Measurements from ENCODE around the gene STK24. TPM values are rescaled to one million over a fixed set of nuclear protein-coding genes. Genes with fewer than 3 reads are reported as not detected.

The STK24 gene
- total RNA-seq, 6 experiments from 2014 or later, result 72.2 to 89.8 (median 80.5) TPM

DNA sequence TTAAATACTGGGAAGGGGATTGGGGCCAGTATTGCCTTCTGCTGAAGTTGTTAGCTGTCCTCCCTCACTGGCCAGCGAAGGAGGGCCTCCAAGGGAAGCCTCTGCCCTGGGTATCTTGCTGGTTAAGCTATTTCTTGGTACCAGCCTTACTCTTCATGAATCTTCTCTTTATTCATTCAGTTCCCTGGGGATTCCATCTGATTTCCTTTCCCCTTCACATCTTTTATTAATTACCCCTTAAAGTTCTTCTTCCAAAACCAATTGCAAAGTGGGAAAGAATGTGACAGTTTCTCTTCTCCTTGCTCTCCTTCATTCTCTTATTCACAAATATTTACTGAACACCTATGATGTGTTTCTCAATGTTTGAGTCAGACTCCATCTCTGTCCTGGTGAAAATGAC is 36.7 kb upstream of the STK24 start:
- no peaks in the 10 kb centered on the region for H3K36me3 Mint-ChIP-seq (ENCODE audit: low read depth)
- DNase-seq, result no peak
- TF ChIP-seq, protein P1, sequence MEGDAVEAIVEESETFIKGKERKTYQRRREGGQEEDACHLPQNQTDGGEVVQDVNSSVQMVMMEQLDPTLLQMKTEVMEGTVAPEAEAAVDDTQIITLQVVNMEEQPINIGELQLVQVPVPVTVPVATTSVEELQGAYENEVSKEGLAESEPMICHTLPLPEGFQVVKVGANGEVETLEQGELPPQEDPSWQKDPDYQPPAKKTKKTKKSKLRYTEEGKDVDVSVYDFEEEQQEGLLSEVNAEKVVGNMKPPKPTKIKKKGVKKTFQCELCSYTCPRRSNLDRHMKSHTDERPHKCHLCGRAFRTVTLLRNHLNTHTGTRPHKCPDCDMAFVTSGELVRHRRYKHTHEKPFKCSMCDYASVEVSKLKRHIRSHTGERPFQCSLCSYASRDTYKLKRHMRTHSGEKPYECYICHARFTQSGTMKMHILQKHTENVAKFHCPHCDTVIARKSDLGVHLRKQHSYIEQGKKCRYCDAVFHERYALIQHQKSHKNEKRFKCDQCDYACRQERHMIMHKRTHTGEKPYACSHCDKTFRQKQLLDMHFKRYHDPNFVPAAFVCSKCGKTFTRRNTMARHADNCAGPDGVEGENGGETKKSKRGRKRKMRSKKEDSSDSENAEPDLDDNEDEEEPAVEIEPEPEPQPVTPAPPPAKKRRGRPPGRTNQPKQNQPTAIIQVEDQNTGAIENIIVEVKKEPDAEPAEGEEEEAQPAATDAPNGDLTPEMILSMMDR (IDR thresholded peaks at IDR 0.05), result no peak
- no peak overlapping the region for H3K27ac Mint-ChIP-seq
- H3K9me3 Mint-ChIP-seq, result no peaks in the 10 kb centered on the region
- H3K4me1 Mint-ChIP-seq (ENCODE audit: low read depth), result no peaks in the 10 kb centered on the region
- H3K27me3 Mint-ChIP-seq (ENCODE audit: insufficient read depth), result peaks cover 31% of the 10 kb centered on the region
- H3K4me3 Mint-ChIP-seq, result no peak overlapping the region

DNA sequence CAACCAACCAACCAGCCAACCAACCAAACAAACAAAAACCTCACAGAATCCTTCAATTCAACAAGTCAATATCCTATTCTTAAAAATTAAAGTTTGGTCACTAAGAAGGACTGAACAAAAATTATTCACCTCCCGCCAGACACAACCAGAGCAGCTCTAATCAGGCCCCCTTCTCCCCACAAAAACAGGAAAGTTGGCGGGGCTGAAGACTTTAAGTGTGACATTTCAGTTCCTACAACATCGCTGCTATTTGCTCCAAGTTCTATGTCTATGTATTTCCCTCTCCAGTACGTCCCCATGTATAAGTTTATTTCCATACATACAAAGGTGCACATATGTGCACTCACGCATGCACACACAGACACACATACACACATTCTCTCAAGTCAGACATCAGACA is 32.8 kb upstream of the STK24 start:
- TF ChIP-seq, protein P1 (IDR thresholded peaks at IDR 0.05), result no peak
- Mint-ChIP-seq H3K27ac (no peak overlapping the region), H3K4me1 (ENCODE audit: low read depth) (no peaks in the 10 kb centered on the region), H3K9me3 (no peaks in the 10 kb centered on the region), H3K4me3 (no peak overlapping the region), H3K27me3 (ENCODE audit: insufficient read depth) (peaks cover 24% of the 10 kb centered on the region), H3K36me3 (ENCODE audit: low read depth) (no peaks in the 10 kb centered on the region)
- no peak for DNase-seq

DNA sequence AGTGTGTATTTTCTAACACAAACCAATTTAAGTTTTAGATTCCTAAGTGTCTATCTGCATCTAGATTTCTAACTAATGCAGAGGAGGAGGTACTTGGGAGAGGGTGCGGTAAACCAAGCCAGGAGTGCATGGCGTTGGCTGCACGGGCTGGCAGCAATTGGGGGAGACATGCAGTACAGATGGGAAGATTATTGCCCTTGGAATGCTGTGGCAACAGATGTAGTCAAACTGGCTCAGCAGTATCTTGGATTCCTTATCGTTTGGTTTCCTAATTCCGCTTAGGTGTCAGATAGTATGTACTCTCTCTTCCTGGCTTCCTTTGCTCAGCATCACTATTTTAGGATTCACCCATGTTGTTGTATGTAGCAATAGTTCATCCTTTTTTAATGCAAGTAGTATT is 29.4 kb upstream of the STK24 start:
- Mint-ChIP-seq H3K36me3 (ENCODE audit: low read depth) (no peaks in the 10 kb centered on the region), H3K4me1 (ENCODE audit: low read depth) (no peaks in the 10 kb centered on the region), H3K9me3 (no peaks in the 10 kb centered on the region), H3K4me3 (no peak overlapping the region), H3K27me3 (ENCODE audit: insufficient read depth) (peaks cover 13% of the 10 kb centered on the region), H3K27ac (no peak overlapping the region)
- TF ChIP-seq, protein P1 (IDR thresholded peaks at IDR 0.05), result no peak
- DNase-seq, result no peak

DNA sequence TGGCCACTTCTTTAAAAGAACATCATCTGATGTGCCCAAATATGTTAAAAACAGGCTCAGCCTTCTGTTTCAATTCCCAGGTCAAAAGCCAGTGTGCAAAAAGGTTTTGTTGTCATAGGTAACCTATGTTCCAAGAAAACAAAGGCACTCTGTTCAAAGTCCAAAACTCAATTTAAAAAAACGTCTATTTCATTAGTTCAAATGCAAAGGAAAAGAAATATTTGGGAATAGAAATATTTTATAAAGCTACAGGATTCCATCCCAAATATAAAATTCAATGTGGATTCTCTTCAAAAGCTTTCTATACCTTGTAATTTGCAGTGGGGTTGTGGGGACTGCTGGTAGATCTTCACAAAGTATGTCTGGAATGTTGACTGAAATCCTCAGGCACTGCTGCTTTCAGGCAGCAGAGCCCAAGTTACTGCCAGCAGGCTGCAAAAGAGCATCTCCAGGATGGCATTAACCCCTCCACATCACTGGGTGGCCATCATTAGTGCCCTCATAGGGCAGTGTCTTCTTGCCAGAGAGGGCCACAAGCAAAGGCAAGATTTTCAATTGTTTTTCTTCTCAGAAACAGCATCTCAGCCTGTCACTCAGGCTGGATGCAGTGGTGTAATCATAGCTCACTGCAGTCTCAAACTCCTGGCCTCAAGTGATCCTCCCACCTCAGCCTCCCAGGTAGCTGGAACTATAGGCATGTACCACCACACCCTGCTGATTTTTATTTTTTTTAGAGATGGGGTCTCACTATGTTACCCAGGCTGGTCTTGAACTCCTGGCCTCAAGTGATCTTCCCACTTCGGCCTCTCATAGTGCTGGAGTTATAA is 22.8 kb upstream of the STK24 start:
- DNase-seq, result no peak
- H3K4me3 Mint-ChIP-seq, result no peak overlapping the region
- peaks cover 7% of the 10 kb centered on the region; the same call in 1 of the 2 replicates for H3K4me1 Mint-ChIP-seq (ENCODE audit: low read depth)
- no peak overlapping the region for H3K27ac Mint-ChIP-seq
- no peaks in the 10 kb centered on the region for H3K9me3 Mint-ChIP-seq
- peaks cover 12% of the 10 kb centered on the region for H3K27me3 Mint-ChIP-seq (ENCODE audit: insufficient read depth)
- TF ChIP-seq, protein P1 (IDR thresholded peaks at IDR 0.05), result no peak
- no peaks in the 10 kb centered on the region for H3K36me3 Mint-ChIP-seq (ENCODE audit: low read depth)

DNA sequence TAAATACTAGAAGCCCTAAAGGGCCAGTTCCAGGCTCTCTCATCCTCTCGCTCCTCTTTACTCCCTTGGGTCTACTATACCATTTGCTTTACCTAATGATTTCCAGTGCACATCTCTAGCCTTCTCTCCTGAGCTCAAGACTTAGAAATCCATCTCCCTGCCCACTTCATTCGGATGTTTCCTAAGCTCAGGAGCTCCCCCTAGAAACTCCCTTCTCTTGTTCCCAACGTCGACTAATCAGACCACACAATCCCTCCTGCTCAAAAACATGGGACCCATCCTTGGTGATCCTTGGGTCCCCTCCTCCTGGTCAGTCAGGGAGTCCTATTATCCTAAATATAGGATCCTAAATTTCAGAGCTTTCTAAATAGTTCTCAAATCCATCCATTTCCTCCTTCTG is 21.1 kb upstream of the STK24 start:
- DNase-seq, result no peak
- no peak overlapping the region for H3K27ac Mint-ChIP-seq
- no peak overlapping the region for H3K4me3 Mint-ChIP-seq
- TF ChIP-seq, protein P1 (IDR thresholded peaks at IDR 0.05), result peak; percentile 15; the same call in 1 of the 2 replicates
- no peaks in the 10 kb centered on the region for H3K36me3 Mint-ChIP-seq (ENCODE audit: low read depth)
- no peaks in the 10 kb centered on the region for H3K9me3 Mint-ChIP-seq
- H3K4me1 Mint-ChIP-seq (ENCODE audit: low read depth), result peaks cover 7% of the 10 kb centered on the region; the same call in 1 of the 2 replicates
- peaks cover 17% of the 10 kb centered on the region for H3K27me3 Mint-ChIP-seq (ENCODE audit: insufficient read depth)
